Measurements from ENCODE around the gene CDH4.

DNA sequence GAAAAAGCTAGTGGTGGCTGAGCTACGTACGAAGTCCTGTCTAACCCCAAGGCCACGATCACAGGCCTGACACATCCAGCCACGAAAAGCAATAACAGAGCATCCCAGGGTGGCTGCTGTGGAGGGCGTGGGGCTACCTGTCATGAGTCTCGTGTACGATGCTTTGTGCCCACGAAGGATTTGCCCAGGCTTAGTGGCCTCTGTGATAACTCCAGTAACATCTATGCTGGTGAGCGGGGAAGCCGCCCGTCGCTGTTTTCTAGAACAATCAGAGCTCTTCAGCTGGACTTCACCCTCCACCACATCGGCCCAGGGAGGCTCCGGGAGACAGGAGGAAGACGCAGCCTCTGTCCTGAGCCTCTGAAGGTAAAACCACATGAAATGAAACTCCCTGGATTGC, 563.1 kb downstream of the CDH4 start:
- TF ChIP-seq, protein P1, sequence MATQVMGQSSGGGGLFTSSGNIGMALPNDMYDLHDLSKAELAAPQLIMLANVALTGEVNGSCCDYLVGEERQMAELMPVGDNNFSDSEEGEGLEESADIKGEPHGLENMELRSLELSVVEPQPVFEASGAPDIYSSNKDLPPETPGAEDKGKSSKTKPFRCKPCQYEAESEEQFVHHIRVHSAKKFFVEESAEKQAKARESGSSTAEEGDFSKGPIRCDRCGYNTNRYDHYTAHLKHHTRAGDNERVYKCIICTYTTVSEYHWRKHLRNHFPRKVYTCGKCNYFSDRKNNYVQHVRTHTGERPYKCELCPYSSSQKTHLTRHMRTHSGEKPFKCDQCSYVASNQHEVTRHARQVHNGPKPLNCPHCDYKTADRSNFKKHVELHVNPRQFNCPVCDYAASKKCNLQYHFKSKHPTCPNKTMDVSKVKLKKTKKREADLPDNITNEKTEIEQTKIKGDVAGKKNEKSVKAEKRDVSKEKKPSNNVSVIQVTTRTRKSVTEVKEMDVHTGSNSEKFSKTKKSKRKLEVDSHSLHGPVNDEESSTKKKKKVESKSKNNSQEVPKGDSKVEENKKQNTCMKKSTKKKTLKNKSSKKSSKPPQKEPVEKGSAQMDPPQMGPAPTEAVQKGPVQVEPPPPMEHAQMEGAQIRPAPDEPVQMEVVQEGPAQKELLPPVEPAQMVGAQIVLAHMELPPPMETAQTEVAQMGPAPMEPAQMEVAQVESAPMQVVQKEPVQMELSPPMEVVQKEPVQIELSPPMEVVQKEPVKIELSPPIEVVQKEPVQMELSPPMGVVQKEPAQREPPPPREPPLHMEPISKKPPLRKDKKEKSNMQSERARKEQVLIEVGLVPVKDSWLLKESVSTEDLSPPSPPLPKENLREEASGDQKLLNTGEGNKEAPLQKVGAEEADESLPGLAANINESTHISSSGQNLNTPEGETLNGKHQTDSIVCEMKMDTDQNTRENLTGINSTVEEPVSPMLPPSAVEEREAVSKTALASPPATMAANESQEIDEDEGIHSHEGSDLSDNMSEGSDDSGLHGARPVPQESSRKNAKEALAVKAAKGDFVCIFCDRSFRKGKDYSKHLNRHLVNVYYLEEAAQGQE (IDR thresholded peaks at IDR 0.05; ENCODE audit: low read depth): no peak
- TF ChIP-seq TAF1 (IDR thresholded peaks at IDR 0.05; ENCODE audit: low read depth): no peak

Measured in Ishikawa (cell line).